Smooth muscle cell (in vitro differentiated cells): ENCODE measurements around the gene PRDM16. TPM values are rescaled to one million over a fixed set of nuclear protein-coding genes. Genes with fewer than 3 reads are reported as not detected.

Experiments
- DNase-seq: peaks from one replicate; lab custom pipeline; 2025; ENCODE audit not compliant: unreplicated experiment; lab: John Stamatoyannopoulos, UW
- H2AFZ ChIP-seq: fragments of 200-600 bp; sonication (generic); 2 replicates; pipeline ENCODE4 v1.6.0; 2016; ENCODE audit warnings: antibody characterized with exemption, low read depth, mild to moderate bottlenecking
- H3F3A ChIP-seq: fragments of 200-600 bp; sonication (generic); 2 replicates; pipeline ENCODE4 v1.6.0; 2017; ENCODE audit warnings: antibody characterized with exemption, low read depth
- H3K27ac ChIP-seq: fragments of 200-600 bp; sonication (generic); 2 replicates; pipeline ENCODE4 v1.5.1; 2016; ENCODE audit warnings: low read depth, mild to moderate bottlenecking
- H3K27me3 ChIP-seq: fragments of 200-600 bp; sonication (generic); 2 replicates; pipeline ENCODE4 v1.6.1; 2016; ENCODE audit warnings: low read depth, mild to moderate bottlenecking
- H3K36me3 ChIP-seq: fragments of 200-600 bp; sonication (generic); 2 replicates; pipeline ENCODE4 v1.5.1; 2016; ENCODE audit warnings: low read depth
- H3K4me1 ChIP-seq: fragments of 200-600 bp; sonication (generic); 2 replicates; pipeline ENCODE4 v1.5.1; 2016; ENCODE audit warnings: low read depth
- H3K4me2 ChIP-seq: fragments of 200-600 bp; sonication (generic); 2 replicates; pipeline ENCODE4 v1.6.0; 2016; ENCODE audit warnings: mild to moderate bottlenecking
- H3K4me3 ChIP-seq: fragments of 200-600 bp; sonication (generic); 2 replicates; pipeline ENCODE4 v1.5.1; 2016; ENCODE audit warnings: mild to moderate bottlenecking
- H3K79me2 ChIP-seq: fragments of 200-600 bp; sonication (generic); 2 replicates; pipeline ENCODE4 v1.6.0; 2016; ENCODE audit warnings: low read depth, mild to moderate bottlenecking
- H3K9ac ChIP-seq: fragments of 200-600 bp; sonication (generic); 2 replicates; pipeline ENCODE4 v1.6.0; 2016; ENCODE audit warnings: low read depth
- H3K9me3 ChIP-seq: fragments of 200-600 bp; sonication (generic); replicated peaks from 2 replicates; pipeline ENCODE4 v1.5.1; 2016; ENCODE audit warnings: low read depth
- H4K20me1 ChIP-seq: fragments of 200-600 bp; sonication (generic); 2 replicates; pipeline ENCODE4 v1.6.0; 2016; ENCODE audit warnings: low read depth
- CTCF ChIP-seq: fragments of 200-600 bp; sonication (generic); IDR thresholded peaks from 2 replicates; pipeline ENCODE4 v1.5.1; 2017; ENCODE audit warnings: borderline replicate concordance, mild to moderate bottlenecking, antibody characterized with exemption; ENCODE audit not compliant: insufficient read depth, poor library complexity, severe bottlenecking
- WGBS: methylation state at CpG from one replicate; pipeline ENCODE4 v1.1.7; 2016; ENCODE audit warnings: low lambda C conversion rate; 5-methylcytosine and 5-hydroxymethylcytosine counted together
- polyA plus RNA-seq: library from polyadenylated mRNA; unstranded; fragments of >200 nt; fragmentation: Nextera tagmentation; extraction: Ambion mirVana; gene quantifications from 2 replicates; pipeline ENCODE4 v1.2.1, GENCODE V29; 2016
- total RNA-seq: library from RNA; depleted of rRNA; stranded (reverse); fragments of >200 nt; gene quantifications from 2 replicates; pipeline ENCODE4 v1.2.3, GENCODE V29; 2014

The PRDM16 gene
- total and polyA plus RNA-seq, 2 experiments from 2014 or later: 0.72 to 1.3 TPM

- no peak for DNase-seq
- Histone ChIP-seq H3K36me3 (no peaks in the 10 kb centered on the region), H3K4me2 (peak overlapping the region; percentile 14), H4K20me1 (no peaks in the 10 kb centered on the region), H3K27me3 (no peaks in the 10 kb centered on the region), H3K9ac (no peak overlapping the region), H2AFZ (no peak overlapping the region), H3F3A (no peaks in the 10 kb centered on the region), H3K4me1 (peaks cover 44% of the 10 kb centered on the region), H3K9me3 (no peaks in the 10 kb centered on the region), H3K79me2 (no peaks in the 10 kb centered on the region), H3K4me3 (no peak overlapping the region), H3K27ac (no peak overlapping the region)
- 84% methylated on average over 28 of the region's 28 CpGs for WGBS
- no peak for TF ChIP-seq CTCF
Observed at GRCh38 chr1:3126756-3127678, 58.0 kb downstream of the PRDM16 start.

GRCh38 chr1:3127738-3128137, 58.7 kb downstream of the PRDM16 start:
- WGBS: 82% methylated on average over 10 of the region's 12 CpGs

GRCh38 chr1:3128431-3129132, 59.6 kb downstream of the PRDM16 start:
- Histone ChIP-seq H3K9me3 (no peaks in the 10 kb centered on the region), H4K20me1 (no peaks in the 10 kb centered on the region), H3F3A (no peaks in the 10 kb centered on the region), H3K27me3 (no peaks in the 10 kb centered on the region), H2AFZ (no peak overlapping the region), H3K79me2 (no peaks in the 10 kb centered on the region), H3K27ac (no peak overlapping the region), H3K36me3 (no peaks in the 10 kb centered on the region), H3K9ac (no peak overlapping the region), H3K4me2 (no peak overlapping the region), H3K4me1 (peaks cover 37% of the 10 kb centered on the region), H3K4me3 (no peak overlapping the region)
- no peak for DNase-seq
- TF ChIP-seq CTCF: no peak
- 97% methylated on average over 25 of the region's 26 CpGs for WGBS

More at GRCh38 chr1:3127738-3128137, 58.7 kb downstream of the PRDM16 start:
- no peaks in the 10 kb centered on the region for H3K9me3 ChIP-seq
- no peak overlapping the region for H3K4me3 ChIP-seq
- H3K79me2 ChIP-seq: no peaks in the 10 kb centered on the region
- no peaks in the 10 kb centered on the region for H3F3A ChIP-seq
- H3K4me2 ChIP-seq: peak overlapping the region; percentile 14
- no peak overlapping the region for H3K9ac ChIP-seq
- no peak for TF ChIP-seq CTCF
- no peaks in the 10 kb centered on the region for H3K36me3 ChIP-seq
- peaks cover 37% of the 10 kb centered on the region for H3K4me1 ChIP-seq
- H2AFZ ChIP-seq: no peak overlapping the region
- no peak for DNase-seq
- H3K27me3 ChIP-seq: no peaks in the 10 kb centered on the region
- H4K20me1 ChIP-seq: no peaks in the 10 kb centered on the region
- H3K27ac ChIP-seq: no peak overlapping the region
